Fibroblast of lung (primary cell): ENCODE data around the gene SMTN.

Experiments used
- CTCF ChIP-seq, 2 donors: IDR thresholded peaks in 1 of 2; conservative IDR thresholded peaks in 1 of 2; 1 replicate in 1 of 2; 2 replicates in 1 of 2; pipeline ENCODE4 v1.5.1; 2011 to 2012; ENCODE audit warnings: low read length in 2 of 2, control low read depth in 1 of 2, inconsistent platforms in 1 of 2, low read depth in 1 of 2, mild to moderate bottlenecking in 1 of 2
- EZH2 ChIP-seq: IDR thresholded peaks from 2 replicates; pipeline ENCODE4 v1.5.1; 2012; ENCODE audit warnings: low read length, control low read depth, mild to moderate bottlenecking; ENCODE audit errors: missing control alignments

DNA sequence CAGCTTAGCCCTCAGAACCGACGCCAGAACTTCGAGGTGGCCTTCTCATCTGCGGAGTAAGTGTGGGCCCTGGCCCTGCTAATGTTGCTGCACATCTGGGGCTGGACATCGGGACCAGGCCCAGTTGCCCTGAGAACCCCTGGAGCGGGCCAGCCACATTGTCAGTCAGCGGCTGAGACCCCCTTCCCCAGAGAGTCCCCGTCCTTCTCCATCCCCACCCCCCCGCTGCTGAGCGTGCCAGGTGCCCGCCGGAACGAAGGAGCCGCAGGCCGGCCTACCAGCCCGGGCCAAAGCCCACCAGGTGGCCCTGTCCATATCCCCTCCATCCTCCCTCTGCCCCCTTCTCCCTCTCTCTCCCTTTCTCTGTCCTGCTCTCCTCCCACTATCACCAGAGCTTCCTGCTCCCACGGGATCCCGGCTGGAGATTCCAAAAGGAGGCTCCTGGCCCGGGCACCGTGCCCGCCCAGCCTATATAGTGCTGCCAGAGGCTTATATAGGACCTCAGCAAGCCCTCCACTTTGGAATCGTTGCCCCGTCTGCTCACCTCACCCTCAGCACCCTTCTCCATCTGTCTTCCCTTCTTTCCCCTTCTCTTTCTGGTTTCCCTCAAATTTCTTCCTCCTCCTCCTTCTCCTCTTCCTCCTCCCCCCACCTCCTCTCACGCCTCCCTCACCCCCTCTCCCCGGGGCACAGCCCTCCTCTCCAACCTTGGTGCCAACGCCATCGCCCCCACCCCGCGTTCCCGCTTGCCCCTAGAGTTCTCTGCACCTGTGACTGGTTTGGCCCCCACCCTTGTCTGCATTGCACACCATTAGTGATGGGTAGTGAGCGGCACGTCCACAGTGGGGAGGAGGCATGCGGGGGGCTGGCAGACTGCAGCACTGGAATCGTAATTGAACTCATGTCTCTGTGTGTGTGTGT is 19.0 kb downstream of the SMTN start:
- TF ChIP-seq CTCF (conservative IDR thresholded peaks at IDR 0.05 in 1 of 2, IDR thresholded peaks at IDR 0.05 in 1 of 2; ENCODE audit: low read depth in 1 of 2, low read length in 2 of 2) = no peak
- TF ChIP-seq EZH2 = no peak
